A549 (cell line): ENCODE data around the gene ZBTB48. TPM values are rescaled to one million over a fixed set of nuclear protein-coding genes. Genes with fewer than 3 reads are reported as not detected.
A peak's percentile ranks its signal among the peaks of the same experiment; 100 is the strongest.

Source experiments
- ATAC-seq, 2 experiments: fragments of 200-7000 bp in 1 of 2; fragments of >200 bp in 1 of 2; cut with Nextera tagmentation in 1 of 2; cut with Tn5 transposase in 1 of 2; 3 replicates each; pipeline versions ENCODE4 v1.8.0 to v1.9.1; 2018 to 2020; ENCODE audit warnings: mild to moderate bottlenecking in 1 of 2, moderate library complexity in 1 of 2
- CTCF ChIA-PET: fragments of 300-600 bp; sonication (Branson Sonifier 250); formaldehyde crosslinking; extraction: SDS; loops from one replicate; lab custom pipeline; 2021; ENCODE audit warnings: antibody characterized with exemption, inconsistent platforms; lab: Yijun Ruan, JAX
- POLR2A ChIA-PET: fragments of 350-600 bp; formaldehyde crosslinking; extraction: SDS; loops from one replicate; lab custom pipeline; 2021; ENCODE audit warnings: antibody characterized with exemption, inconsistent platforms; lab: Yijun Ruan, JAX
- DNase-seq, 2 experiments: peaks; one replicate each; pipeline versions ENCODE4 v3.0.0 to v3.0.0-alpha.2; 2011 to 2016; ENCODE audit warnings: low read depth in 1 of 2, low spot score in 1 of 2
- FAIRE-seq: peaks from 2 replicates; lab custom pipeline; 2011; peaks lifted over from hg19 to GRCh38; lab: Jason Lieb, UNC
- H3K27ac ChIP-seq, 2 experiments: fragments of >200 bp; sonication (Bioruptor Twin); formaldehyde crosslinking; 3 replicates each; pipeline ENCODE4 v1.5.1; 2016 to 2017
- H3K4me1 ChIP-seq: fragments of >200 bp; sonication (Bioruptor Twin); formaldehyde crosslinking; 3 replicates; pipeline ENCODE4 v1.6.1; 2016
- H3K4me2 ChIP-seq: fragments of >200 bp; sonication (Bioruptor Twin); formaldehyde crosslinking; 3 replicates; pipeline ENCODE4 v1.6.1; 2016
- H3K4me3 ChIP-seq: fragments of >200 bp; sonication (Bioruptor Twin); formaldehyde crosslinking; 3 replicates; pipeline ENCODE4 v1.5.1; 2016
- H3K9me3 ChIP-seq: fragments of >200 bp; sonication (Bioruptor Twin); formaldehyde crosslinking; 3 replicates; pipeline ENCODE4 v1.6.1; 2016
- CEBPB ChIP-seq, 2 experiments: fragments of >200 bp in 1 of 2; sonication (Bioruptor Twin) in 1 of 2; formaldehyde crosslinking in 1 of 2; IDR thresholded peaks; 2 replicates each; pipeline ENCODE4 v1.6.1; 2012 to 2016
- CHD2 ChIP-seq: fragments of 150-350 bp; IDR thresholded peaks from 2 replicates; pipeline ENCODE4 v1.6.1; 2014; ENCODE audit warnings: low read length; ENCODE audit not compliant: partially characterized antibody
- EHMT2 ChIP-seq: fragments of 200-600 bp; sonication (generic); IDR thresholded peaks from 2 replicates; pipeline ENCODE4 v1.6.1; 2016; ENCODE audit warnings: antibody characterized with exemption, low read depth, mild to moderate bottlenecking, moderate library complexity
- FOSB ChIP-seq: fragments of 250-450 bp; sonication (Bioruptor Pico); IDR thresholded peaks from 2 replicates; pipeline ENCODE4 v1.5.0; 2020; ENCODE audit warnings: mild to moderate bottlenecking, moderate library complexity
- HOXA7 ChIP-seq: fragments of 250-450 bp; sonication (Bioruptor Pico); IDR thresholded peaks from 2 replicates; pipeline ENCODE4 v1.5.0; 2020; ENCODE audit warnings: mild to moderate bottlenecking, moderate library complexity
- HOXB13 ChIP-seq: fragments of 250-450 bp; sonication (Bioruptor Pico); IDR thresholded peaks from 2 replicates; pipeline ENCODE4 v1.5.0; 2020; ENCODE audit warnings: low read depth, mild to moderate bottlenecking, moderate library complexity
- MAZ ChIP-seq: fragments of 150-350 bp; IDR thresholded peaks from 2 replicates; pipeline ENCODE4 v1.6.1; 2014; ENCODE audit warnings: antibody characterized with exemption, low read depth, low read length, borderline replicate concordance
- MYC ChIP-seq: IDR thresholded peaks from 2 replicates; pipeline ENCODE4 v1.6.1; 2012; ENCODE audit warnings: mild to moderate bottlenecking, inconsistent platforms, low read length, improper control_type of control experiment, borderline replicate concordance
- NPAS2 ChIP-seq: fragments of 250-450 bp; sonication (Bioruptor Pico); IDR thresholded peaks from 2 replicates; pipeline ENCODE4 v1.8.0; 2022; ENCODE audit warnings: mild to moderate bottlenecking, moderate library complexity, borderline replicate concordance
- NR3C1 ChIP-seq: fragments of >200 bp; sonication (Bioruptor Twin); formaldehyde crosslinking; IDR thresholded peaks from 3 replicates; pipeline ENCODE4 v1.6.1; 2017
- POLR2A ChIP-seq: IDR thresholded peaks from 2 replicates; pipeline ENCODE4 v1.6.1; 2012; ENCODE audit warnings: mild to moderate bottlenecking, low read length
- POLR2AphosphoS2 ChIP-seq: conservative IDR thresholded peaks from 2 replicates; pipeline ENCODE4 v1.6.1; 2012; ENCODE audit warnings: low read length, improper control_type of control experiment, inconsistent platforms
- RAD21 ChIP-seq, 2 experiments: fragments of >200 bp in 1 of 2; sonication (Bioruptor Twin) in 1 of 2; formaldehyde crosslinking in 1 of 2; IDR thresholded peaks in 1 of 2; conservative IDR thresholded peaks in 1 of 2; 2 replicates in 1 of 2; 3 replicates in 1 of 2; pipeline ENCODE4 v1.6.1; 2012 to 2018; ENCODE audit warnings: inconsistent platforms in 1 of 2
- RARB ChIP-seq: fragments of 250-450 bp; sonication (Bioruptor Pico); IDR thresholded peaks from 2 replicates; pipeline ENCODE4 v1.8.0; 2021; ENCODE audit warnings: mild to moderate bottlenecking, moderate library complexity
- RCOR1 ChIP-seq: fragments of 150-350 bp; IDR thresholded peaks from 2 replicates; pipeline ENCODE4 v1.6.1; 2014; ENCODE audit warnings: antibody characterized with exemption, low read length, low read depth
- REST ChIP-seq: fragments of 200-600 bp; sonication (generic); IDR thresholded peaks from 2 replicates; pipeline ENCODE4 v1.6.1; 2016; ENCODE audit warnings: antibody characterized with exemption, mild to moderate bottlenecking, moderate library complexity
- SREBF2 ChIP-seq: fragments of 450-650 bp; IDR thresholded peaks from 2 replicates; pipeline ENCODE4 v1.6.1; 2014; ENCODE audit warnings: mild to moderate bottlenecking, moderate library complexity
- TFCP2L1 ChIP-seq: fragments of 250-450 bp; sonication (Bioruptor Pico); IDR thresholded peaks from 2 replicates; pipeline ENCODE4 v1.5.0; 2021; ENCODE audit warnings: mild to moderate bottlenecking
- WGBS: methylation state at CpG from one replicate; pipeline ENCODE4 v1.1.6; 2017; ENCODE audit errors: missing lambda C conversion rate; 5-methylcytosine and 5-hydroxymethylcytosine counted together
- polyA plus RNA-seq, 4 experiments: library from polyadenylated mRNA; depleted of rRNA in 3 of 4; stranded (reverse); fragments of >200 nt; fragmentation: RNase III in 1 of 4; extraction: RNeasy Plus Mini Kit Qiagen cat#74134 plus additional on column Dnase treatment in 1 of 4; gene quantifications; 2 replicates in 3 of 4; 3 replicates in 1 of 4; pipeline ENCODE4 v1.2.3, GENCODE V29; 2011 to 2017
- TF ChIP-seq, protein P1 (sequence below): fragments of 150-350 bp; IDR thresholded peaks from 2 replicates; pipeline ENCODE4 v1.6.1; 2014; ENCODE audit warnings: low read depth, mild to moderate bottlenecking, low read length

Gene ZBTB48
- polyA plus RNA-seq, 2 of the 4 experiments (the other 2 are of a cell fraction) = 8.0 to 13.1 TPM

DNA sequence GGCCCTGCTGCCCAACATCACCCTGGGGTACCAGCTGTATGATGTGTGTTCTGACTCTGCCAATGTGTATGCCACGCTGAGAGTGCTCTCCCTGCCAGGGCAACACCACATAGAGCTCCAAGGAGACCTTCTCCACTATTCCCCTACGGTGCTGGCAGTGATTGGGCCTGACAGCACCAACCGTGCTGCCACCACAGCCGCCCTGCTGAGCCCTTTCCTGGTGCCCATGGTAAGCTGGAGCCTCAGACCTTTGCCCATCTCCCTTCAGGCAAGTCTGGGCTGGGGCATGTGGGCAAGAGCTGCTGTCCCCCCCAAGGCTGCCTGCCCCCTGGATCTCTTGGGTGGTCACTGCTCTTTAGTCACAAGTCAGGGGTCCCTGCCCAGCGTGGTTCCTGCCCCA lies 8.8 kb upstream of the ZBTB48 start:
- WGBS = 31% methylated on average over 5 of the region's 5 CpGs
- H3K4me3 ChIP-seq = no peak overlapping the region
- H3K9me3 ChIP-seq = no peaks in the 10 kb centered on the region
- POLR2A ChIA-PET = no interaction called here
- ATAC-seq (no peak), DNase-seq (no peak), FAIRE-seq (no peak)
- no peaks in the 10 kb centered on the region for H3K4me1 ChIP-seq
- CTCF ChIA-PET = no interaction called here
- H3K4me2 ChIP-seq = no peak overlapping the region
- H3K27ac ChIP-seq = no peak overlapping the region
- TF ChIP-seq NPAS2 (CRISPR knock-in tag) = no peak

- Histone ChIP-seq H3K4me1 (no peaks in the 10 kb centered on the region), H3K4me2 (no peak overlapping the region), H3K27ac (no peak overlapping the region), H3K4me3 (no peak overlapping the region), H3K9me3 (no peaks in the 10 kb centered on the region)
- DNase-seq (no peak), FAIRE-seq (no peak), ATAC-seq (peak in 1 of 2 experiments; percentile 39; a peak in 1 of 6 replicates)
- TF ChIP-seq CHD2 (no peak), HOXA7 (CRISPR knock-in tag) (no peak), RCOR1 (no peak), RARB (CRISPR knock-in tag) (no peak), MYC (no peak), RAD21 (conservative IDR thresholded peaks at IDR 0.05 in 1 of 2, IDR thresholded peaks at IDR 0.05 in 1 of 2) (no peak), CEBPB (IDR thresholded peaks at IDR 0.05) (no peak), FOSB (CRISPR knock-in tag) (no peak), POLR2AphosphoS2 (no peak), MAZ (no peak), HOXB13 (CRISPR knock-in tag) (no peak), NR3C1 (no peak), POLR2A (no peak), TFCP2L1 (CRISPR knock-in tag) (no peak), REST (no peak), SREBF2 (no peak), EHMT2 (no peak)
- TF ChIP-seq, protein P1, sequence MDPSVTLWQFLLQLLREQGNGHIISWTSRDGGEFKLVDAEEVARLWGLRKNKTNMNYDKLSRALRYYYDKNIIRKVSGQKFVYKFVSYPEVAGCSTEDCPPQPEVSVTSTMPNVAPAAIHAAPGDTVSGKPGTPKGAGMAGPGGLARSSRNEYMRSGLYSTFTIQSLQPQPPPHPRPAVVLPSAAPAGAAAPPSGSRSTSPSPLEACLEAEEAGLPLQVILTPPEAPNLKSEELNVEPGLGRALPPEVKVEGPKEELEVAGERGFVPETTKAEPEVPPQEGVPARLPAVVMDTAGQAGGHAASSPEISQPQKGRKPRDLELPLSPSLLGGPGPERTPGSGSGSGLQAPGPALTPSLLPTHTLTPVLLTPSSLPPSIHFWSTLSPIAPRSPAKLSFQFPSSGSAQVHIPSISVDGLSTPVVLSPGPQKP = no peak
- POLR2A ChIA-PET = interaction anchor here (0.6 kb wide), 1 partner anchor 293 kb away, joined by 3 read pairs; no protein-coding TSS in a partner anchor
- CTCF ChIA-PET = interaction anchor here (1.0 kb wide), 1 partner anchor 18 kb away, joined by 4 read pairs; the partner anchor contains the start of gene TAS1R1
- 64% methylated on average over 4 of the region's 12 CpGs for WGBS
These were observed 7.0 kb upstream of the ZBTB48 start for GRCh38 chr1:6572653-6573383.
